Thyroid gland (tissue), 4 donors: ENCODE measurements around the gene PPM1E. TPM values are rescaled to one million over a fixed set of nuclear protein-coding genes. Genes with fewer than 3 reads are reported as not detected.

Experiments
- DNase-seq, 2 donors: peaks; one replicate each; pipeline ENCODE4 v3.0.0-alpha.2; 2019
- H3K27ac ChIP-seq, 3 donors: fragments of 200-600 bp; sonication (generic); 1 replicate in 2 of 3; 2 replicates in 1 of 3; pipeline ENCODE4 v1.5.1; 2016 to 2019; ENCODE audit warnings: mild to moderate bottlenecking in 1 of 3, moderate library complexity in 1 of 3
- H3K27me3 ChIP-seq: fragments of 200-600 bp; sonication (generic); one replicate; pipeline ENCODE4 v1.5.1; 2019
- H3K36me3 ChIP-seq, 2 donors: fragments of 200-600 bp; sonication (generic); one replicate each; pipeline ENCODE4 v1.5.1; 2016 to 2019
- H3K4me1 ChIP-seq, 2 donors: fragments of 200-600 bp; sonication (generic); one replicate each; pipeline ENCODE4 v1.5.1; 2017 to 2019
- H3K4me3 ChIP-seq, 3 donors: fragments of 200-600 bp; sonication (generic); replicated peaks in 1 of 3; 1 replicate in 2 of 3; 2 replicates in 1 of 3; pipeline ENCODE4 v1.5.1; 2016; ENCODE audit warnings: mild to moderate bottlenecking in 1 of 3
- H3K9me3 ChIP-seq: fragments of 200-600 bp; sonication (generic); one replicate; pipeline ENCODE4 v1.5.1; 2017
- CTCF ChIP-seq, 6 experiments: fragments of 200-600 bp in 3 of 6; fragments of 450-650 bp in 3 of 6; sonication (generic) in 3 of 6; IDR thresholded peaks; one replicate each; pipeline ENCODE4 v1.5.1; 2016 to 2019; ENCODE audit warnings: antibody characterized with exemption in 6 of 6, mild to moderate bottlenecking in 2 of 6, inconsistent platforms in 1 of 6, moderate library complexity in 1 of 6
- POLR2A ChIP-seq, 2 donors: fragments of 450-650 bp; IDR thresholded peaks; one replicate each; pipeline ENCODE4 v1.6.1; 2017; ENCODE audit warnings: antibody characterized with exemption in 2 of 2, mild to moderate bottlenecking in 2 of 2, moderate library complexity in 1 of 2
- WGBS, 2 donors: methylation state at CpG; one replicate each; pipeline ENCODE4 v1.1.5; 2017; 5-methylcytosine and 5-hydroxymethylcytosine counted together
- intact Hi-C: fragments of 100-400 bp; cut with DNase I; formaldehyde crosslinking; loops from one replicate; pipeline ENCODE4 v1.15.1; 2023
- total RNA-seq, 4 donors: library from RNA; depleted of rRNA; stranded (reverse); fragments of >200 nt; gene quantifications; one replicate each; pipeline ENCODE4 v1.2.3, GENCODE V29; 2016

Gene PPM1E
- total RNA-seq, 4 donors from 2014 or later, result 0.11 to 0.13 (median 0.13) TPM; not detected in 1

- Histone ChIP-seq H3K4me3 (no peak overlapping the region), H3K27ac (no peak overlapping the region), H3K4me1 (no peaks in the 10 kb centered on the region), H3K27me3 (no peaks in the 10 kb centered on the region), H3K36me3 (peaks cover 0 to under 1% of the 10 kb centered on the region in 2 donors), H3K9me3 (no peaks in the 10 kb centered on the region)
- no peak for DNase-seq
- WGBS, 2 donors, result 82 to 91% methylated on average over 1 of the region's 1 CpG
- no peak for TF ChIP-seq CTCF (IDR thresholded peaks at IDR 0.05)
- no peak for TF ChIP-seq POLR2A (IDR thresholded peaks at IDR 0.05)
- intact Hi-C loops, result no loop called here
Measured at GRCh38 chr17:59018019-59018418, 262.4 kb downstream of the PPM1E start.

GRCh38 chr17:59024916-59025315 is 269.3 kb downstream of the PPM1E start:
- TF ChIP-seq POLR2A (IDR thresholded peaks at IDR 0.05) (no peak), CTCF (IDR thresholded peaks at IDR 0.05) (no peak)
- 96 to 99% methylated on average over 2 of the region's 2 CpGs for WGBS, 2 donors

GRCh38 chr17:59026176-59026939 is 270.7 kb downstream of the PPM1E start:
- peaks cover 0 to 8% of the 10 kb centered on the region in 2 donors for H3K36me3 ChIP-seq
- WGBS, 2 donors, result 33 to 35% methylated on average over 1 of the region's 1 CpG
- H3K4me1 ChIP-seq, result no peaks in the 10 kb centered on the region
- no peak overlapping the region for H3K4me3 ChIP-seq
- no peak overlapping the region for H3K27ac ChIP-seq
- H3K27me3 ChIP-seq, result no peaks in the 10 kb centered on the region
- intact Hi-C loops, result no loop called here
- no peaks in the 10 kb centered on the region for H3K9me3 ChIP-seq
- peak; percentile 4 to 17 for DNase-seq
- TF ChIP-seq CTCF (IDR thresholded peaks at IDR 0.05), result no peak
- no peak for TF ChIP-seq POLR2A (IDR thresholded peaks at IDR 0.05)

More at GRCh38 chr17:59024916-59025315, 269.3 kb downstream of the PPM1E start:
- no peak for DNase-seq
- no peak overlapping the region for H3K4me3 ChIP-seq
- peaks cover 0 to 8% of the 10 kb centered on the region in 2 donors for H3K36me3 ChIP-seq
- H3K27me3 ChIP-seq, result no peaks in the 10 kb centered on the region
- intact Hi-C loops, result no loop called here
- no peaks in the 10 kb centered on the region for H3K4me1 ChIP-seq
- H3K9me3 ChIP-seq, result no peaks in the 10 kb centered on the region
- no peak overlapping the region for H3K27ac ChIP-seq

- intact Hi-C loops, result no loop called here
- no peaks in the 10 kb centered on the region for H3K9me3 ChIP-seq
- peaks cover 0 to 8% of the 10 kb centered on the region in 2 donors for H3K36me3 ChIP-seq
- DNase-seq, result no peak
- TF ChIP-seq POLR2A (IDR thresholded peaks at IDR 0.05) (no peak), CTCF (IDR thresholded peaks at IDR 0.05) (no peak)
- H3K27me3 ChIP-seq, result no peaks in the 10 kb centered on the region
- WGBS, 2 donors, result 91 to 93% methylated on average over 4 of the region's 4 CpGs
- no peaks in the 10 kb centered on the region for H3K4me1 ChIP-seq
- no peak overlapping the region for H3K4me3 ChIP-seq
- no peak overlapping the region for H3K27ac ChIP-seq
Measured at GRCh38 chr17:59027750-59028149, 272.1 kb downstream of the PPM1E start.

- Histone ChIP-seq H3K27ac (no peak overlapping the region), H3K4me1 (no peaks in the 10 kb centered on the region), H3K4me3 (no peak overlapping the region), H3K36me3 (peaks cover 0 to 8% of the 10 kb centered on the region in 2 donors), H3K27me3 (no peaks in the 10 kb centered on the region), H3K9me3 (no peaks in the 10 kb centered on the region)
- 93% methylated on average over 6 of the region's 6 CpGs for WGBS, 2 donors
- intact Hi-C loops, result no loop called here
- DNase-seq, result no peak
- TF ChIP-seq CTCF (IDR thresholded peaks at IDR 0.05) (no peak), POLR2A (IDR thresholded peaks at IDR 0.05) (no peak)
Measured at GRCh38 chr17:59028328-59028727, 272.7 kb downstream of the PPM1E start.
